ENCODE measurements around the gene PNPO. TPM values are rescaled to one million over a fixed set of nuclear protein-coding genes. Genes with fewer than 3 reads are reported as not detected.

PNPO gene
- total RNA-seq, result 10 to 100 TPM; 37.3 to 55.2 TPM

- H3K36me3 ChIP-seq, result no peaks in the 10 kb centered on the region
- intact Hi-C loops (cut with DNase I), result loop anchor here (5.0 kb wide), 1 partner anchor 49 kb away; no protein-coding TSS in a partner anchor
- peak within 1 kb of the TSS; percentile 62 to 74 for H3K27ac ChIP-seq
- H3K27me3 ChIP-seq (replicated peaks; ENCODE audit: insufficient read depth), result no peaks in the 10 kb centered on the region
- peak; percentile 97 for DNase-seq (ENCODE audit: low spot score)
- H3K4me3 ChIP-seq, result peak within 1 kb of the TSS; percentile 58 to 64
- peaks cover 4% of the 10 kb centered on the region for H3K4me1 ChIP-seq (replicated peaks)
- H3K9me3 ChIP-seq, result no peaks in the 10 kb centered on the region
- WGBS, result 1% methylated on average over 50 of the region's 50 CpGs
- TF ChIP-seq CTCF (IDR thresholded peaks at IDR 0.05), result peak in 1 of 4 experiments; percentile 35
- TF ChIP-seq POLR2AphosphoS5 (IDR thresholded peaks at IDR 0.05), result peak; percentile 97
- peak; percentile 57 for TF ChIP-seq POLR2A (IDR thresholded peaks at IDR 0.05)
These were observed at the start of gene PNPO for GRCh38 chr17:47941246-47942095. Gene PNPO, plus strand, starts transcription at chr17:47941571. Its CDS starts 105 bp downstream, at chr17:47941676.

DNA sequence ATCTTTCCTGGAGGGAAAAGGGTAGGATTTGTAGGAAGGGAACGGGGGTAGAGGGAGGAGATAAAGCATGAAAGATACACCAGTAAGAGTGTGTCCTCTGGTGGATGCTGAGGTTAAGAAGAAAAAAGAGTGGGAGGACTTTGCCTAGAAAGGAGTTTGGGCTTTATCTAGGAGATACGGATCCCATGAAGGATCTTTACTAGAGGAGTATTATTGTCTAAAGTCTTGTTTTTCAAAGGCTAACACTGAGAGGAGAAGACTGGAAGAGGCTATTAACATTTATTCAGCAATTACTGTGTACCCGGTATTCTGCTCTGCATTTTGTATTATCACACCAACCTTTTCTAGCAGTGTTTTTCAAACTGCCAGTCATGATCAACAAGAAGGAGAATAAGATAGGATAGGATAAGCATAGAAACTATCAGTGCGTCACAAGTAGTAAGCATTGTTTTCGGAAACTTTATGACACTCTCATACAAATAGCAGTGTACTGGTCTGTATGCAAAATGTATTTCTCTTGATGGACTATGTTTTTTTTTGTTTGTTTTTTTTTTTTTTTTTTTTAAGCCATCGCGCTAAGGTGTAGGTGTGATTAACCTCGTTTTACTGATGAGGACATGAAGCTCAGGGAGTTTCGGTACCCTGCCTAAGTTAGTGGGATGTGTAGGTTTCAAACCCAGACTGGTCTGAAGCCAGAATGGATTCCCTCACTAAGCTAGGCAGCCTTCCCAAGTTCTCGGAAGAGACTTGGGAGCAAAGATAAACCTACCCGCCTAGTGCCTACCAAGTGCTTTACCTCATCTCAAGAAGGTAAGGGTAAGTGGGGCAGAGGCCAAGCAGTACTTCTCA, 46.6 kb upstream of the PNPO start:
- TF ChIP-seq CTCF (IDR thresholded peaks at IDR 0.05) (no peak), POLR2AphosphoS5 (IDR thresholded peaks at IDR 0.05) (no peak), POLR2A (IDR thresholded peaks at IDR 0.05) (no peak)
- DNase-seq (ENCODE audit: low spot score), result no peak
- 25% methylated on average over 11 of the region's 11 CpGs for WGBS

DNA sequence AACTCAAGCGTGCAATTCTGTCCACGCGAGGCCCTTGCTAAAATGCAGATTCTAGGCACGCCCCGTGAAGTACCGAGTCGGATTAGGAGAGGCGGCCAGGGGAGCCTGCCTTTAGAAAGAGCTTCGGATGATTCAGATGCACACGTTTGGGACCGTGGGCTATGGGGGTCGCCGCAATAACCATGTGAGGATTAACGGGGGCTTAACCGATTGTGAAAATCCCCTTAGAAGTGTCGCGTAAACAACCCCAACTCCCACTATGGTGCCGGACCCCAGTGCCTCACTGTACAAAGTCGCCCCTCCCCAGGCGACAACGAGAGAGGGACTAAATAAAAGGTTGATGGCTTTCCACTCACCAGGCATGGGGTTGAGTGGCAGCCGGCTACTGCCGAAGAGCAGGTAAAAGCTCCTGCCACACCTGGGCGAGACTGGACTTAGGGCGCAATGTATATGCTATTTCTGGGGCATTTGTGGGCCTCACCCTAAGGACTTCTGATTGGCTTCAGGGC, 46.0 kb upstream of the PNPO start:
- no peaks in the 10 kb centered on the region for H3K9me3 ChIP-seq
- peak; percentile 34 for DNase-seq (ENCODE audit: low spot score)
- peak overlapping the region; percentile 66 to 87 for H3K4me3 ChIP-seq
- H3K27me3 ChIP-seq (replicated peaks; ENCODE audit: insufficient read depth), result no peaks in the 10 kb centered on the region
- no peaks in the 10 kb centered on the region for H3K4me1 ChIP-seq (replicated peaks)
- H3K36me3 ChIP-seq, result no peaks in the 10 kb centered on the region
- intact Hi-C loops (cut with DNase I), result loop anchor here (5.0 kb wide), 1 partner anchor 77 kb away; the partner anchor contains the start of gene CDK5RAP3
- WGBS, result under 1% methylated on average over 25 of the region's 25 CpGs
- H3K27ac ChIP-seq, result peak overlapping the region; percentile 92 to 96
- TF ChIP-seq POLR2A (IDR thresholded peaks at IDR 0.05), result peak; percentile 97
- no peak for TF ChIP-seq CTCF (IDR thresholded peaks at IDR 0.05)
- peak; percentile 98 for TF ChIP-seq POLR2AphosphoS5 (IDR thresholded peaks at IDR 0.05)

More for the DNA sequence above, 46.6 kb upstream of the PNPO start:
- intact Hi-C loops (cut with DNase I), result loop anchor here (5.0 kb wide), 2 partner anchors 48 to 78 kb away; partner anchors contain the start of genes CDK5RAP3 and PNPO
- Histone ChIP-seq H3K4me3 (peak overlapping the region; percentile 66 to 87), H3K36me3 (no peaks in the 10 kb centered on the region), H3K9me3 (no peaks in the 10 kb centered on the region), H3K27ac (peak overlapping the region; percentile 92 to 96), H3K27me3 (replicated peaks; ENCODE audit: insufficient read depth) (no peaks in the 10 kb centered on the region), H3K4me1 (replicated peaks) (no peaks in the 10 kb centered on the region)

- under 1% methylated on average over 36 of the region's 70 CpGs for WGBS
- Histone ChIP-seq H3K4me3 (peak within 1 kb of the TSS; percentile 79 to 87), H3K27me3 (replicated peaks; ENCODE audit: insufficient read depth) (no peaks in the 10 kb centered on the region), H3K36me3 (no peaks in the 10 kb centered on the region), H3K27ac (peak within 1 kb of the TSS; percentile 98 to 100), H3K4me1 (replicated peaks) (no peaks in the 10 kb centered on the region), H3K9me3 (no peaks in the 10 kb centered on the region)
- peak; percentile 100 for DNase-seq (ENCODE audit: low spot score)
- intact Hi-C loops (cut with DNase I), result loop anchor here (5.0 kb wide), 1 partner anchor 76 kb away; the partner anchor contains the start of gene CDK5RAP3
- TF ChIP-seq POLR2AphosphoS5 (IDR thresholded peaks at IDR 0.05), result peak; percentile 97
- peak; percentile 38 for TF ChIP-seq POLR2A (IDR thresholded peaks at IDR 0.05)
- TF ChIP-seq CTCF (IDR thresholded peaks at IDR 0.05), result peak in 2 of 4 experiments; percentile 35 to 38
These were observed 45.3 kb upstream of the PNPO start, which contains the start of gene SP2 for GRCh38 chr17:47895856-47896671. Gene SP2, plus strand, starts transcription at chr17:47896236. Its CDS starts 51 bp downstream, at chr17:47896287.
